Hematopoietic multipotent progenitor cell treated with erythropoietin and hydrocortisone succinate and interleukin-3 and kit ligand, for 4 days (in vitro differentiated cells): ENCODE measurements around the gene SNRPF.

Source experiments
- DNase-seq: peaks from one replicate; pipeline ENCODE4 v3.0.0-alpha.2; 2015

SNRPF gene

GRCh38 chr12:95859947-95860850 is 1.4 kb downstream of the SNRPF start:
- DNase-seq: peak; percentile 33

- no peak for DNase-seq
Observed at GRCh38 chr12:95862038-95862437, 3.3 kb downstream of the SNRPF start.

- no peak for DNase-seq
Observed at GRCh38 chr12:95863337-95863736, 4.6 kb downstream of the SNRPF start.

- no peak for DNase-seq
Observed at GRCh38 chr12:95870897-95871296, 12.1 kb downstream of the SNRPF start.

GRCh38 chr12:95874452-95874851 is 15.7 kb downstream of the SNRPF start:
- no peak for DNase-seq

- DNase-seq: no peak
Observed at GRCh38 chr12:95877622-95878021, 18.9 kb downstream of the SNRPF start.

GRCh38 chr12:95880895-95881294 is 22.1 kb downstream of the SNRPF start:
- no peak for DNase-seq

- DNase-seq: no peak
Observed at GRCh38 chr12:95881331-95881955, 22.7 kb downstream of the SNRPF start.

- DNase-seq: no peak
Observed at GRCh38 chr12:95882080-95882479, 23.3 kb downstream of the SNRPF start.

- DNase-seq: no peak
Observed at GRCh38 chr12:95882873-95883272, 24.1 kb downstream of the SNRPF start.

- DNase-seq: no peak
Observed at GRCh38 chr12:95884998-95885397, 26.2 kb downstream of the SNRPF start.

GRCh38 chr12:95887311-95887710 is 28.6 kb downstream of the SNRPF start:
- DNase-seq: no peak

GRCh38 chr12:95890958-95891357 is 32.2 kb downstream of the SNRPF start:
- DNase-seq: no peak

- no peak for DNase-seq
Observed at GRCh38 chr12:95896846-95897245, 38.1 kb downstream of the SNRPF start.

GRCh38 chr12:95898081-95898480 is 39.3 kb downstream of the SNRPF start:
- DNase-seq: no peak

- no peak for DNase-seq
Observed at GRCh38 chr12:95908573-95908972, 49.8 kb downstream of the SNRPF start.

- DNase-seq: no peak
Observed at GRCh38 chr12:95909871-95910270, 51.1 kb downstream of the SNRPF start.
